Sigmoid colon (tissue), 3 donors: ENCODE measurements around the gene OR52J3.

ENCODE experiments used
- POLR2A ChIP-seq, 2 donors: fragments of 450-650 bp; IDR thresholded peaks; one replicate each; pipeline ENCODE4 v1.6.1; 2016; ENCODE audit warnings: antibody characterized with exemption in 2 of 2, mild to moderate bottlenecking in 2 of 2, moderate library complexity in 2 of 2
- TF ChIP-seq, protein P1 (sequence below), 4 experiments: fragments of 450-650 bp in 3 of 4; fragments of 200-600 bp in 1 of 4; IDR thresholded peaks; one replicate each; pipeline ENCODE4 v1.5.1; 2016 to 2019; ENCODE audit warnings: antibody characterized with exemption in 4 of 4, mild to moderate bottlenecking in 3 of 4, moderate library complexity in 2 of 4

DNA sequence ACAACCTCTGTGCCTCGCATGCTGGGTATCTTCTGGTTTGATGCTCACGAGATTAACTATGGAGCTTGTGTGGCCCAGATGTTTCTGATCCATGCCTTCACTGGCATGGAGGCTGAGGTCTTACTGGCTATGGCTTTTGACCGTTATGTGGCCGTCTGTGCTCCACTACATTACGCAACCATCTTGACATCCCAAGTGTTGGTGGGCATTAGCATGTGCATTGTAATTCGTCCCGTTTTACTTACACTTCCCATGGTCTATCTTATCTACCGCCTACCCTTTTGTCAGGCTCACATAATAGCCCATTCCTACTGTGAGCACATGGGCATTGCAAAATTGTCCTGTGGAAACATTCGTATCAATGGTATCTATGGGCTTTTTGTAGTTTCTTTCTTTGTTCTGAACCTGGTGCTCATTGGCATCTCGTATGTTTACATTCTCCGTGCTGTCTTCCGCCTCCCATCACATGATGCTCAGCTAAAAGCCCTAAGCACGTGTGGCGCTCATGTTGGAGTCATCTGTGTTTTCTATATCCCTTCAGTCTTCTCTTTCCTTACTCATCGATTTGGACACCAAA is 516 bp downstream of the OR52J3 start:
- TF ChIP-seq, protein P1, sequence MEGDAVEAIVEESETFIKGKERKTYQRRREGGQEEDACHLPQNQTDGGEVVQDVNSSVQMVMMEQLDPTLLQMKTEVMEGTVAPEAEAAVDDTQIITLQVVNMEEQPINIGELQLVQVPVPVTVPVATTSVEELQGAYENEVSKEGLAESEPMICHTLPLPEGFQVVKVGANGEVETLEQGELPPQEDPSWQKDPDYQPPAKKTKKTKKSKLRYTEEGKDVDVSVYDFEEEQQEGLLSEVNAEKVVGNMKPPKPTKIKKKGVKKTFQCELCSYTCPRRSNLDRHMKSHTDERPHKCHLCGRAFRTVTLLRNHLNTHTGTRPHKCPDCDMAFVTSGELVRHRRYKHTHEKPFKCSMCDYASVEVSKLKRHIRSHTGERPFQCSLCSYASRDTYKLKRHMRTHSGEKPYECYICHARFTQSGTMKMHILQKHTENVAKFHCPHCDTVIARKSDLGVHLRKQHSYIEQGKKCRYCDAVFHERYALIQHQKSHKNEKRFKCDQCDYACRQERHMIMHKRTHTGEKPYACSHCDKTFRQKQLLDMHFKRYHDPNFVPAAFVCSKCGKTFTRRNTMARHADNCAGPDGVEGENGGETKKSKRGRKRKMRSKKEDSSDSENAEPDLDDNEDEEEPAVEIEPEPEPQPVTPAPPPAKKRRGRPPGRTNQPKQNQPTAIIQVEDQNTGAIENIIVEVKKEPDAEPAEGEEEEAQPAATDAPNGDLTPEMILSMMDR (IDR thresholded peaks at IDR 0.05) = no peak
- no peak for TF ChIP-seq POLR2A (IDR thresholded peaks at IDR 0.05)
